K562 (cell line): ENCODE data around the gene ATXN3. TPM values are rescaled to one million over a fixed set of nuclear protein-coding genes. Genes with fewer than 3 reads are reported as not detected.
"Not testable (repeated sequence)": the region's sequence is repeated elsewhere in the genome, so short reads cannot be mapped to it uniquely, and the experiment has no call there.

Experiments used
- ATAC-seq: fragments of 200-7000 bp; cut with Tn5 transposase; 3 replicates; pipeline ENCODE4 v1.9.1; 2020; ENCODE audit warnings: moderate library complexity
- BruUV-seq: library from RNA; stranded (reverse); fragments of 400-500 nt; replicated peaks from 2 replicates; lab custom pipeline; 2021; lab: Mats Ljungman, UMichigan
- CTCF ChIA-PET: fragments of 300-600 bp; formaldehyde crosslinking; extraction: SDS; loops from one replicate; lab custom pipeline; 2021; ENCODE audit warnings: low intra/inter-chr PET ratio; lab: Yijun Ruan, JAX
- POLR2A ChIA-PET: fragments of 300-600, 350-650 bp; sonication (Branson Sonifier 250); formaldehyde crosslinking; extraction: SDS; loops from one replicate; lab custom pipeline; 2021; ENCODE audit warnings: antibody characterized with exemption, inconsistent platforms; lab: Yijun Ruan, JAX
- DNase-seq, 4 experiments: peaks; one replicate each; pipeline versions ENCODE4 v3.0.0 to v3.0.0-alpha.2; 2011 to 2018; ENCODE audit warnings: low spot score in 3 of 4, mixed read lengths in 3 of 4; ENCODE audit errors: extremely low read depth in 1 of 4
- FAIRE-seq: peaks from 2 replicates; lab custom pipeline; 2011; peaks lifted over from hg19 to GRCh38; lab: Jason Lieb, UNC
- H2AFZ ChIP-seq: 2 replicates; pipeline ENCODE4 v1.6.0; 2011; ENCODE audit warnings: low read depth, low read length, control low read depth, inconsistent platforms
- H3K27ac ChIP-seq: fragments of 200-600 bp; 3 replicates; pipeline ENCODE4 v1.8.0; 2011; ENCODE audit warnings: low read depth, mild to moderate bottlenecking, control low read depth, inconsistent platforms, low read length, moderate library complexity, mixed read lengths; ENCODE audit errors: extremely low read depth
- H3K27me3 ChIP-seq, 2 experiments: fragments of 300-600 bp in 1 of 2; 2 replicates in 1 of 2; 3 replicates in 1 of 2; pipeline versions ENCODE4 v1.6.0 to v1.8.0; 2011; ENCODE audit warnings: inconsistent platforms in 2 of 2, low read length in 2 of 2, mild to moderate bottlenecking in 1 of 2, mixed read lengths in 1 of 2, moderate library complexity in 1 of 2; ENCODE audit not compliant: control insufficient read depth in 2 of 2, insufficient read depth in 2 of 2
- H3K36me3 ChIP-seq: fragments of 300-600 bp; 3 replicates; pipeline ENCODE4 v1.8.0; 2011; ENCODE audit warnings: mild to moderate bottlenecking, low read length, inconsistent platforms; ENCODE audit not compliant: control insufficient read depth, insufficient read depth
- H3K4me1 ChIP-seq, 2 experiments: fragments of 200-600 bp in 1 of 2; replicated peaks in 1 of 2; 2 replicates in 1 of 2; 3 replicates in 1 of 2; pipeline versions ENCODE4 v1.5.1 to v1.8.0; 2011; ENCODE audit warnings: inconsistent platforms in 2 of 2, low read length in 2 of 2, mild to moderate bottlenecking in 1 of 2, mixed read lengths in 1 of 2, moderate library complexity in 1 of 2; ENCODE audit not compliant: control insufficient read depth in 2 of 2, insufficient read depth in 2 of 2
- H3K4me2 ChIP-seq: 2 replicates; pipeline ENCODE4 v1.6.1; 2011; ENCODE audit warnings: low read length, control low read depth, inconsistent platforms, mixed read lengths; ENCODE audit not compliant: insufficient read depth
- H3K4me3 ChIP-seq: fragments of 200-600 bp; sonication (generic), shearing (Covaris generic); 2 replicates; pipeline ENCODE4 v1.5.1; 2016; ENCODE audit warnings: control low read depth, inconsistent platforms
- H3K79me2 ChIP-seq: fragments of 200-600 bp; 3 replicates; pipeline ENCODE4 v1.8.0; 2011; ENCODE audit warnings: low read length, inconsistent platforms; ENCODE audit not compliant: control insufficient read depth, insufficient read depth
- H3K9ac ChIP-seq, 2 experiments: 2 replicates each; pipeline versions ENCODE4 v1.6.0 to v1.6.1; 2011; ENCODE audit warnings: low read depth in 2 of 2, low read length in 2 of 2, control low read depth in 1 of 2, inconsistent platforms in 1 of 2, mild to moderate bottlenecking in 1 of 2, mixed read lengths in 1 of 2; ENCODE audit not compliant: insufficient read depth in 1 of 2
- H3K9me1 ChIP-seq: one replicate; pipeline ENCODE4 v1.6.0; 2011; ENCODE audit warnings: inconsistent platforms, mild to moderate bottlenecking, low read length, moderate library complexity; ENCODE audit not compliant: control insufficient read depth, insufficient read depth
- H3K9me3 ChIP-seq: replicated peaks from 2 replicates; pipeline ENCODE4 v1.5.1; 2011; ENCODE audit warnings: low read depth, low read length, inconsistent platforms; ENCODE audit not compliant: control insufficient read depth, insufficient read depth
- H4K20me1 ChIP-seq: replicated peaks from 2 replicates; pipeline ENCODE4 v1.6.1; 2011; ENCODE audit warnings: low read length, inconsistent platforms, mixed read lengths; ENCODE audit not compliant: control insufficient read depth, insufficient read depth
- CBX3 ChIP-seq, 2 experiments: IDR thresholded peaks; 1 replicate in 1 of 2; 2 replicates in 1 of 2; pipeline ENCODE4 v1.6.1; 2012; ENCODE audit warnings: inconsistent platforms in 2 of 2, low read length in 2 of 2, borderline replicate concordance in 1 of 2, control low read depth in 1 of 2
- DPF2 ChIP-seq: fragments of 450-650 bp; IDR thresholded peaks from 2 replicates; pipeline ENCODE4 v1.6.1; 2016
- FOSL1 ChIP-seq: fragments of 200-800 bp; sonication (Bioruptor generic); conservative IDR thresholded peaks from 2 replicates; pipeline ENCODE4 v1.6.1; 2016; ENCODE audit warnings: missing genetic modification characterization, missing compliant biosample characterization
- THRB ChIP-seq: fragments of 450-650 bp; formaldehyde crosslinking; conservative IDR thresholded peaks from 2 replicates; pipeline ENCODE4 v1.4.0; 2022; ENCODE audit warnings: mild to moderate bottlenecking, missing genetic modification characterization
- ZNF324 ChIP-seq: fragments of 250-450 bp; sonication (Bioruptor Pico); IDR thresholded peaks from 2 replicates; pipeline ENCODE4 v1.4.0; 2020; ENCODE audit warnings: mild to moderate bottlenecking
- WGBS: fragments of 100-300 bp; shearing (Covaris generic); methylation state at CpG from one replicate; pipeline ENCODE4 v1.1.6; 2016; ENCODE audit warnings: low coverage, mixed read lengths; ENCODE audit not compliant: insufficient coverage; ENCODE audit errors: missing lambda C conversion rate; 5-methylcytosine and 5-hydroxymethylcytosine counted together
- in situ Hi-C: fragments of 300-500 bp; cut with MboI; formaldehyde crosslinking; loops from 4 replicates; pipeline ENCODE4 v1.15.0; 2018; ENCODE audit warnings: inconsistent platforms, mixed read lengths
- intact Hi-C: fragments of 100-400 bp; cut with micrococcal nuclease; formaldehyde crosslinking; loops from 2 replicates; pipeline ENCODE4 v1.14.2; 2022
- polyA plus RNA-seq, 8 experiments: library from polyadenylated mRNA; depleted of rRNA in 4 of 8; stranded (reverse) in 5 of 8; unstranded in 3 of 8; fragments of >200 nt; fragmentation: Nextera tagmentation in 2 of 8; fragmentation: Illumina TruSeq in 1 of 8; extraction: Ambion mirVana in 2 of 8; extraction: Trizol in 1 of 8; gene quantifications; 2 replicates each; pipeline versions ENCODE4 v1.2.1 to v1.2.3, GENCODE V29; 2011 to 2014; ENCODE audit warnings: inconsistent platforms in 1 of 8, missing spikeins in 1 of 8
- total RNA-seq, 7 experiments: library from RNA; depleted of rRNA in 6 of 7; stranded (reverse); fragments of >200 nt in 6 of 7; fragmentation: Illumina TruSeq in 2 of 7; extraction: Trizol in 2 of 7; gene quantifications; 2 replicates each; pipeline versions ENCODE4 v1.2.1 to v1.2.3, GENCODE V29; 2011 to 2021; ENCODE audit warnings: low replicate concordance in 1 of 7

ATXN3 gene
- total and polyA plus RNA-seq, 9 of the 15 experiments (the other 6 are each of a cell fraction or from before 2014, with no cell fraction given): 11.3 to 25.0 (median 14.6) TPM

- Histone ChIP-seq H3K79me2 (no peaks in the 10 kb centered on the region), H3K27ac (no peak overlapping the region), H3K27me3 (no peaks in the 10 kb centered on the region), H3K9me3 (no peaks in the 10 kb centered on the region), H3K4me1 (no peaks in the 10 kb centered on the region), H4K20me1 (no peaks in the 10 kb centered on the region), H3K9me1 (no peaks in the 10 kb centered on the region), H3K9ac (no peak overlapping the region), H3K4me2 (no peak overlapping the region), H3K4me3 (no peak overlapping the region), H2AFZ (no peak overlapping the region), H3K36me3 (no peaks in the 10 kb centered on the region)
- no TSS peak for BruUV-seq
- FAIRE-seq (no peak), DNase-seq (no peak), ATAC-seq (no peak)
- in situ Hi-C loops (no loop called here), intact Hi-C loops (no loop called here)
- WGBS: 32% methylated on average over 2 of the region's 3 CpGs
- ChIA-PET CTCF (no interaction called here), POLR2A (no interaction called here)
- TF ChIP-seq ZNF324: peak; percentile 92
- no peak for TF ChIP-seq FOSL1
- 0 out of 3 replicates have a peak, but pooled peaks of 1 of the 2 experiments have one; percentile 18 for TF ChIP-seq CBX3 (IDR thresholded peaks at IDR 0.05; ENCODE audit: borderline replicate concordance in 1 of 2, low read length in 2 of 2)
- TF ChIP-seq THRB (CRISPR knock-in tag): no peak
- TF ChIP-seq DPF2: no peak
Measured at GRCh38 chr14:92049781-92050180, 56.6 kb downstream of the ATXN3 start.

DNA sequence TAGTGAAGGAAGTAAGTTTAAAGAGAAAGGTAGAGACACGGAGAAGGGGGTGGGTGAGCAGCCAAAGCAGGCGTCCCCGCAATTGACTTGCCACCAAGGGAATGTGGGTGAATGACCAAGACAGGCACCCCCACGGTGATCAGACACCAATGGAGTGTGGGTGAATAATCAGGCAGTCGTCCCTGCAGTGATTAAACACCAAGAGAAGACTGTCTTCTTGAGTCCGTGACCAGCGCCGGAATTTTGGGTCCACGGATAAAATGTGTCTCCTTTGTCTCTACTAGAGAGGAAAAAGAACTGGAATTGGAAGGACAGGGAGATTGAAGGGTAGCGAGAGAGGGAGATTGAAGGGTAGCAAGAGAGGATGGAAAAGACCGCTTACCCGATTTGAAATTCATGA is 57.2 kb downstream of the ATXN3 start:
- CTCF ChIA-PET, H3K9me3 ChIP-seq, ATAC-seq, H3K4me1 ChIP-seq, H3K27me3 ChIP-seq, H3K4me2 ChIP-seq, H4K20me1 ChIP-seq, H3K36me3 ChIP-seq, in situ Hi-C loops, intact Hi-C loops, FAIRE-seq, H3K27ac ChIP-seq, H3K9ac ChIP-seq, H2AFZ ChIP-seq, BruUV-seq, H3K79me2 ChIP-seq, DNase-seq, POLR2A ChIA-PET, H3K9me1 ChIP-seq, H3K4me3 ChIP-seq: not testable (repeated sequence)
- WGBS: 7% methylated on average over 4 of the region's 12 CpGs
